Progenitor cell of endocrine pancreas (in vitro differentiated cells): Measurements from ENCODE around the gene TRAPPC13. TPM values are rescaled to one million over a fixed set of nuclear protein-coding genes. Genes with fewer than 3 reads are reported as not detected.
"Not testable (repeated sequence)": the region's sequence is repeated elsewhere in the genome, so short reads cannot be mapped to it uniquely, and the experiment has no call there.

Experiments used
- DNase-seq: peaks from one replicate; pipeline ENCODE4 v3.0.0; 2021; ENCODE audit warnings: low spot score; ENCODE audit not compliant: unreplicated experiment
- H3K27ac Mint-ChIP-seq: 2 replicates; pipeline ENCODE4 v1.8.0; 2021; ENCODE audit warnings: mild to moderate bottlenecking, moderate library complexity, mixed read lengths
- H3K27me3 Mint-ChIP-seq: 2 replicates; pipeline ENCODE4 v1.8.0; 2021; ENCODE audit warnings: mixed read lengths
- H3K36me3 Mint-ChIP-seq: 2 replicates; pipeline ENCODE4 v1.8.0; 2022; ENCODE audit warnings: mixed read lengths; ENCODE audit not compliant: insufficient read depth
- H3K4me1 Mint-ChIP-seq: 2 replicates; pipeline ENCODE4 v1.8.0; 2021; ENCODE audit warnings: low read depth, mixed read lengths
- H3K4me3 Mint-ChIP-seq: 2 replicates; pipeline ENCODE4 v1.8.0; 2021; ENCODE audit warnings: low read depth, mild to moderate bottlenecking, moderate library complexity, mixed read lengths
- H3K9me3 Mint-ChIP-seq: 2 replicates; pipeline ENCODE4 v1.8.0; 2021; ENCODE audit warnings: low read depth, mixed read lengths
- CTCF ChIP-seq: fragments of 200-600 bp; sonication (generic); IDR thresholded peaks from one replicate; pipeline ENCODE4 v1.5.0; 2021; ENCODE audit warnings: antibody characterized with exemption, mild to moderate bottlenecking; ENCODE audit not compliant: unreplicated experiment
- total RNA-seq: library from RNA; stranded (reverse); gene quantifications from 2 replicates; pipeline ENCODE4 v1.2.1, GENCODE V29; 2021

TRAPPC13 gene
- total RNA-seq, 1 donor from 2014 or later = 22.8 TPM

- no peak for DNase-seq
- TF ChIP-seq CTCF = no peak
- Mint-ChIP-seq H3K36me3 (peaks cover 9% of the 10 kb centered on the region), H3K4me1 (peaks cover 4% of the 10 kb centered on the region), H3K27ac (no peak overlapping the region), H3K27me3 (no peaks in the 10 kb centered on the region), H3K4me3 (no peak overlapping the region), H3K9me3 (no peaks in the 10 kb centered on the region)
These were observed 29.9 kb downstream of the TRAPPC13 start for GRCh38 chr5:65654713-65655112.

DNA sequence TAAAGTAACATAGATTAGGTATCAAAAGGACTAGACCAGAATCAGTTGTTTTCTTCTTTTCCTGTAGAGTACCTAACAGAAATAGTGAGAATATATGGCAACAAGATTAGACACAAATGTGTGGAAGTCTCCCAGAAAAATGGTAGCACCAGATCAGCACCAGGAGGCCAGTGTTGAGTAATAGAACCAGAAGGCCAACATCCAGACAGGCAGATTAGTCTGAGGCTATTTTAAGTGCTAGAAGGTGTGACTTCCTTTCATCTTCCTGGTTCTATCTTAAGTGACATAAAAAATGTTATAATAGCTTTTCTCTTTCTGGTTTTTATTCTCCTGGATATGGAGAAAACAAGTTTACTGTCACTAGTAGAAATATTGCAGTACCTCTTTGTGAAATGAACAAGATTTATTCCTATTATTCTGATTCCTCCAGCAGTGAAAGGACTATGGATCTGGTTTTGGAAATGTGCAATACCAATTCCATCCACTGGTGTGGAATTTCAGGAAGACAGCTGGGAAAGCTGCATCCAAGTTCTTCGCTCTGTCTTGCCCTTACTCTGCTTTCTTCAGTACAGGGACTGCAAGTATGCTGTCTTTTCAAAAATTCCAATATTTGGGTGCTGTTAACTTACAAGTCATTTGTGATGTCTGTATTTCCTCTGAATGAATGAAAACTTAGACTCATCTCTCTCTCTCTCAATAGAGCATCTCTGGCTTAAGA, 39.1 kb downstream of the TRAPPC13 start:
- no peak for DNase-seq

GRCh38 chr5:65668696-65669095, 43.9 kb downstream of the TRAPPC13 start:
- no peak for TF ChIP-seq CTCF
- no peak for DNase-seq
- Mint-ChIP-seq H3K36me3 (peaks cover 3% of the 10 kb centered on the region), H3K27me3 (no peaks in the 10 kb centered on the region), H3K9me3 (no peaks in the 10 kb centered on the region), H3K4me3 (no peak overlapping the region), H3K27ac (no peak overlapping the region), H3K4me1 (no peaks in the 10 kb centered on the region)

More for the DNA sequence above, 39.1 kb downstream of the TRAPPC13 start:
- no peaks in the 10 kb centered on the region for H3K4me1 Mint-ChIP-seq
- H3K27ac Mint-ChIP-seq = peak overlapping the region; percentile 23
- H3K4me3 Mint-ChIP-seq = no peak overlapping the region
- no peaks in the 10 kb centered on the region for H3K9me3 Mint-ChIP-seq
- H3K27me3 Mint-ChIP-seq = no peaks in the 10 kb centered on the region
- peaks cover 8% of the 10 kb centered on the region for H3K36me3 Mint-ChIP-seq
- peak; percentile 53 for TF ChIP-seq CTCF

GRCh38 chr5:65672796-65673195, 48.0 kb downstream of the TRAPPC13 start:
- H3K4me3 Mint-ChIP-seq = no peak overlapping the region
- H3K4me1 Mint-ChIP-seq = no peaks in the 10 kb centered on the region
- no peaks in the 10 kb centered on the region for H3K27me3 Mint-ChIP-seq
- no peak overlapping the region for H3K27ac Mint-ChIP-seq
- H3K9me3 Mint-ChIP-seq = no peaks in the 10 kb centered on the region
- no peak for DNase-seq
- TF ChIP-seq CTCF = no peak
- peaks cover 2% of the 10 kb centered on the region for H3K36me3 Mint-ChIP-seq

DNA sequence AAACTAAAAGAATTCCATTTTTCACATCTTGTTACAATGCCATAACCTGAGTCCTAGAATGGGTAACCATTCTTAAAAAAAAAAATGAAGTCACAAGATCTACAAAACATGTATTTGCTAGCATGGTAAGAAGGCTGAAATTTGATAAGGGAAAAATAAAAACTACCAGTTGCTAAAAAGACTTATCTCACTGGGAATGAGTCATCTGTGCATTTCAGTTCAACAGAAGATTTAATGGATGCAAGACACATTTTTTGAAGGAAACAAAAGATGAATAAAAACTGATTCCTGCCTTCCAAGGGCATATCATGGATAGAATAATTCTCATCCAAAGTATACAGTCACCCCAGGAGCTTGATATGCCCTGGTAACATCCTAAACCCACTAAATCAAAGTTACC, 49.9 kb downstream of the TRAPPC13 start:
- Mint-ChIP-seq H3K9me3 (no peaks in the 10 kb centered on the region), H3K27me3 (no peaks in the 10 kb centered on the region), H3K4me1 (no peaks in the 10 kb centered on the region), H3K4me3 (no peak overlapping the region), H3K36me3 (peaks cover 3% of the 10 kb centered on the region), H3K27ac (no peak overlapping the region)
- no peak for TF ChIP-seq CTCF
- DNase-seq = no peak

- H3K4me3 Mint-ChIP-seq, H3K4me1 Mint-ChIP-seq, H3K27me3 Mint-ChIP-seq, H3K9me3 Mint-ChIP-seq, H3K27ac Mint-ChIP-seq, H3K36me3 Mint-ChIP-seq, DNase-seq: not testable (repeated sequence)
These were observed 51.2 kb downstream of the TRAPPC13 start for GRCh38 chr5:65676056-65676455.
